ENCODE measurements around the gene MACROD2.

The MACROD2 gene

DNA sequence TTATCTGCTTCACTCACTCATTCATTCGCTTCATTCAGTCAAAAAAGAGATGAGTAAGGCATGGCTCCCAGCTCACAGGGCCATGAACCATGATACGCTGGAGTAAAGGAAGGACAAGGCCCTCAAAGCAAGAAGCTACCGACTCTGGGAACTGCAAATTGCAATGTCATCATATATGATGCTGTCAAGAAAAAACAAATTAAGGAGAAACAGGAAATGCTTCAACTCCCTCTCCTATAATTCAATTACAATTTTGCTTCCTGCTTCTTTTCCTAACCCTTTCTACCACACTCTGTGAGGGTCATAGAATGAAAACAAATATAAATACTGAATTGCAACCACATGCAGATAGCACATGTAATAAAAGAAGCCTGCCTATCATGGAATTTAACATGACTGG is 1067.8 kb downstream of the MACROD2 start:
- no peak overlapping the region for H3K4me3 ChIP-seq (ENCODE audit: low read length)
- DNase-seq (ENCODE audit: low read depth): no peak
- TF ChIP-seq, protein P1, sequence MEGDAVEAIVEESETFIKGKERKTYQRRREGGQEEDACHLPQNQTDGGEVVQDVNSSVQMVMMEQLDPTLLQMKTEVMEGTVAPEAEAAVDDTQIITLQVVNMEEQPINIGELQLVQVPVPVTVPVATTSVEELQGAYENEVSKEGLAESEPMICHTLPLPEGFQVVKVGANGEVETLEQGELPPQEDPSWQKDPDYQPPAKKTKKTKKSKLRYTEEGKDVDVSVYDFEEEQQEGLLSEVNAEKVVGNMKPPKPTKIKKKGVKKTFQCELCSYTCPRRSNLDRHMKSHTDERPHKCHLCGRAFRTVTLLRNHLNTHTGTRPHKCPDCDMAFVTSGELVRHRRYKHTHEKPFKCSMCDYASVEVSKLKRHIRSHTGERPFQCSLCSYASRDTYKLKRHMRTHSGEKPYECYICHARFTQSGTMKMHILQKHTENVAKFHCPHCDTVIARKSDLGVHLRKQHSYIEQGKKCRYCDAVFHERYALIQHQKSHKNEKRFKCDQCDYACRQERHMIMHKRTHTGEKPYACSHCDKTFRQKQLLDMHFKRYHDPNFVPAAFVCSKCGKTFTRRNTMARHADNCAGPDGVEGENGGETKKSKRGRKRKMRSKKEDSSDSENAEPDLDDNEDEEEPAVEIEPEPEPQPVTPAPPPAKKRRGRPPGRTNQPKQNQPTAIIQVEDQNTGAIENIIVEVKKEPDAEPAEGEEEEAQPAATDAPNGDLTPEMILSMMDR (conservative IDR thresholded peaks at IDR 0.05; ENCODE audit: low read depth, low read length): no peak

DNA sequence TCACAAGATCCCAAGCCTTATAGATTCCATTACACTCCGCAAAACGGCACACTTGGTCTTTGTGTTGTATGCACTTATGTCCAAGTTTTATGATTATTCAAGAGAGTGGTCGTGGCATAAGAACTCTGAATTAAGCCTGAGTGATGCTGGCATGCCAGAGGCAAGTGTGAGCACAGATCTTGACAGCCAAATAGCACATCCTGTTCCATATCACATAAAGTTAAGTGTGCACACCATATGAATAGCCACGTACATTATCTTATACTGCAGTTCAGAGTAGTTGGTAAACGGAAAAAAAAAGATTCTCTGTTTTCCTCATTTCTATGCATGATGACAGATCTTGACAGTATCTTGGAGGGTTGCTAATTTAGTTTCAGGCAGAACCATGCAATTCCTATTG is 1069.4 kb downstream of the MACROD2 start:
- TF ChIP-seq, protein P1 (conservative IDR thresholded peaks at IDR 0.05; ENCODE audit: low read depth, low read length): no peak
- no peak for DNase-seq (ENCODE audit: low read depth)
- H3K4me3 ChIP-seq (ENCODE audit: low read length): no peak overlapping the region

DNA sequence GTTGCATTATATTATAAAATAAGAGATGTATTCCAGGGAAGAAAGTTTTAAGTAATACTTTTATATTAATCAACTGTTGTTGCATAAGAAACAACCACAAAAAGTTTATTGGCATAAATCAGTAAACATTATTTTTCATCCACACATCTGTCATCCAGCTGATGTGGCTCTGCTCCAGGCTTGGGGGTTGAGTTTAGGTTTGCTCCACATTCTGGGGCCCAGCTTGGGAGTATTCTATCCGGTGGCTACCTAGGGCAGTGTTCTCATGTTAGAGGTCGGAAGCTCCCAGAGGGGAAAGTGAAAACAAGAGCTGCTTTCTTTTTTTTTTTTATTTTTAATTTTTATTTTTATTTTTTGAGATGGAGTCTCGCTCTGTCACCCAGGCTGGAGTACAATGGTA is 1070.5 kb downstream of the MACROD2 start:
- no peak overlapping the region for H3K4me3 ChIP-seq (ENCODE audit: low read length)
- DNase-seq (ENCODE audit: low read depth): no peak
- TF ChIP-seq, protein P1 (conservative IDR thresholded peaks at IDR 0.05; ENCODE audit: low read depth, low read length): no peak

DNA sequence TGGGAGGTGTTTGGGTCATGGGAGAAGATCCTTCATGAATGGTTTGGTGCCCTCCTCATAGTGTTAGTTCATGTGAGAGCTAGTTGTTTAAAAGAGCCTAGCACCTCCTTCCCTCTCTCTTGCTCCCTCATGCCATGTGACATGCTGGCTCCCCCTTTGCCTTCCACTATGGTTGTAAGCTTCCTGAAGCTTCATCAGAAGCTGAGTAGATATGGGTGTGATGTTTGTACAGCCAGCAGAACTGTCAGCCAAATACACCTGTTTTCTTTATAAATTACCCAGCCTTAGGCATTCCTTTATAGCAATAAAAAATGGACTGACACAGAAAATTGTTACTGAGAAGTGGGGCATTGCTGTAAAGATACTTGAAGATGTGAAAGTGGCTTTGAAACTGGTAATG is 1073.2 kb downstream of the MACROD2 start:
- no peak for DNase-seq (ENCODE audit: low read depth)
- no peak overlapping the region for H3K4me3 ChIP-seq (ENCODE audit: low read length)
- TF ChIP-seq, protein P1 (conservative IDR thresholded peaks at IDR 0.05; ENCODE audit: low read depth, low read length): no peak

DNA sequence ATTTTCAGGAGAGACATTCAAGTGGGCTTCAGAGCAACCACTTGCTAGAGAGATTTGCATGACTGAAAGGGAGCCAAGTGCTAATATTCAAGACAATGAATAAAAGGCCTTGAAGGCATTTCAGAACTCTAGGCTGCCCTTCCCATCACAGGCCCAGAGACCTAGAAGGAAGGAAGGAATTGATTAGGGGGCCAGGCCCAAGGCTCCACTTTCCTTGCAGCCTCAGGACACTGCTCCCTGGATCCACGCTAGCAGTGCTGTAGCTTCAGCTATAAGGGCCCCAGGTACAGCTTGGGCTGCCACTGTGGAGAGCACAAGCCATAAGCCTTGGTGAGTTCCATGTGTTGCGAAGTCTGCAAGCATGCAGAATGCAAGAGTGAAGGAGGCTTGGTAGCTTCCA is 1074.0 kb downstream of the MACROD2 start:
- TF ChIP-seq, protein P1 (conservative IDR thresholded peaks at IDR 0.05; ENCODE audit: low read depth, low read length): no peak
- no peak for DNase-seq (ENCODE audit: low read depth)
- H3K4me3 ChIP-seq (ENCODE audit: low read length): no peak overlapping the region

DNA sequence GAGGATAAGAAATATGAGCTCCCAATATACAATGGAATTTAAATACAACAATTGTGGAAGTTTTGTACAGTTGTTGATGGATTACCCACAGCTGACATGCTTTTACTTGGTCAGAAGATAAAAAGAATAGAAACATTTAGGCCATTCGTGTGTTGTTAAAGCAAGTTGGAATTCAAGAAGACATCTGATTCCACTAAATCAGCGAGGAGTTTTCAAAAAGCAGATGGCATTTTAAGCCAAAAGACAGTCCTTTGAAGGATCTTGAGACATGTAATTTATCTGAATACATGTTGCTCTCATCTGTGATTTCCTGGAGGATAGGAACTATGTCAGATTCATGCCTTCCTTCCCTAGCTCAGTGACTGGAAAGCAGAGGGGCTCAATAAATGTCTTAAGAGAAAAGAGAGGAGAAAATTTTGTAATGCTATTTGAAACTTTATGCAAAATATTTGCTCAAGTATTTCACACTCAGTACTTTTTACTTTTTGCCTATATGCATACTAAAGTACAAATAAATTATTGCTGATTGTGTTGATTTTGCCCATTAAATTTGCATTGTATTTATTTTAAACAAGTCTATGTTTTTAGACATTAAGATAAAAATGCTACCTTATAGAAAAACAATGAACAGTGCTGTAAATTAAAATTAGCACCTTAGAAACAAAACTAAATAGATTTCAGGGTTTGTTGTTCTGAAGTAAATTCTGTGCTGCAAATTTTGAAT is 1075.9 kb downstream of the MACROD2 start:
- no peak overlapping the region for H3K4me3 ChIP-seq (ENCODE audit: low read length)
- no peak for DNase-seq (ENCODE audit: low read depth)
- TF ChIP-seq, protein P1 (conservative IDR thresholded peaks at IDR 0.05; ENCODE audit: low read depth, low read length): no peak

DNA sequence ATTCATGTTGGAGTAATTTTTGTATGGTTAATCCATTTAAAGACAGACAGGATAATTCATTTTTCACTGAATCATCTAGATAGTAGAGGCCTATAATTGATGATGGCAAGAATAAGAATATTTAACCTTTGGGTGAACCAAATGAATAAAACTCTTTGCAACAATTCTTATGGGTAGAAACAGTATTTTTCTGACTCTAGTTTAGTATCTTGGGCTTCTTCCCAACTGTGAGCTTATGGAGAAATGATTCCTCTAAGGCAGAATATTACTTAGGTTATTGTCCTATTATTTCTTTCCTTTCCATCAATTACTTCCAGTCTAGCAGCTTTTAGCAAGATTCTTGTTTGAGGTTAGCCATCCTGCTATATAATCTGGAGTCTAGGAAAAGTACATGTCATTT is 1077.0 kb downstream of the MACROD2 start:
- DNase-seq (ENCODE audit: low read depth): no peak
- H3K4me3 ChIP-seq (ENCODE audit: low read length): no peak overlapping the region
- TF ChIP-seq, protein P1 (conservative IDR thresholded peaks at IDR 0.05; ENCODE audit: low read depth, low read length): no peak

Data from retinal pigment epithelial cell (primary cell).